Immature natural killer cell (primary cell): ENCODE data around the gene ANO7. TPM values are rescaled to one million over a fixed set of nuclear protein-coding genes. Genes with fewer than 3 reads are reported as not detected.

ENCODE experiments used
- DNase-seq, 3 donors: peaks; one replicate each; pipeline ENCODE4 v3.0.0; 2022; ENCODE audit warnings: mixed read lengths in 1 of 3
- H3K27ac Mint-ChIP-seq, 6 donors: one replicate each; pipeline ENCODE4 v1.8.0; 2020; ENCODE audit warnings: mixed read lengths in 6 of 6, mild to moderate bottlenecking in 5 of 6, inconsistent platforms in 4 of 6, moderate library complexity in 3 of 6
- H3K27me3 Mint-ChIP-seq, 3 donors: one replicate each; pipeline ENCODE4 v1.8.0; 2020 to 2021; ENCODE audit warnings: low read depth in 3 of 3, mild to moderate bottlenecking in 3 of 3, mixed read lengths in 3 of 3, moderate library complexity in 3 of 3, inconsistent platforms in 1 of 3
- H3K36me3 Mint-ChIP-seq, 3 donors: one replicate each; pipeline ENCODE4 v1.8.0; 2020; ENCODE audit warnings: mixed read lengths in 3 of 3, inconsistent platforms in 2 of 3, mild to moderate bottlenecking in 2 of 3
- H3K4me1 Mint-ChIP-seq, 2 donors: one replicate each; pipeline ENCODE4 v1.8.0; 2020; ENCODE audit warnings: inconsistent platforms in 2 of 2, mild to moderate bottlenecking in 2 of 2, mixed read lengths in 2 of 2, moderate library complexity in 1 of 2
- H3K4me3 Mint-ChIP-seq, 5 donors: one replicate each; pipeline ENCODE4 v1.8.0; 2020; ENCODE audit warnings: mild to moderate bottlenecking in 5 of 5, mixed read lengths in 5 of 5, inconsistent platforms in 3 of 5, moderate library complexity in 3 of 5
- H3K9me3 Mint-ChIP-seq, 6 donors: one replicate each; pipeline ENCODE4 v1.8.0; 2020; ENCODE audit warnings: mild to moderate bottlenecking in 6 of 6, mixed read lengths in 6 of 6, inconsistent platforms in 4 of 6, moderate library complexity in 3 of 6
- polyA plus RNA-seq, 3 donors: library from polyadenylated mRNA; unstranded; fragments of 300-500 nt; fragmentation: Illumina TruSeq; gene quantifications; one replicate each; pipeline ENCODE4 v1.2.3, GENCODE V29; 2021

The ANO7 gene
- polyA plus RNA-seq, 3 donors from 2014 or later: 0.40 TPM; not detected in 2

DNA sequence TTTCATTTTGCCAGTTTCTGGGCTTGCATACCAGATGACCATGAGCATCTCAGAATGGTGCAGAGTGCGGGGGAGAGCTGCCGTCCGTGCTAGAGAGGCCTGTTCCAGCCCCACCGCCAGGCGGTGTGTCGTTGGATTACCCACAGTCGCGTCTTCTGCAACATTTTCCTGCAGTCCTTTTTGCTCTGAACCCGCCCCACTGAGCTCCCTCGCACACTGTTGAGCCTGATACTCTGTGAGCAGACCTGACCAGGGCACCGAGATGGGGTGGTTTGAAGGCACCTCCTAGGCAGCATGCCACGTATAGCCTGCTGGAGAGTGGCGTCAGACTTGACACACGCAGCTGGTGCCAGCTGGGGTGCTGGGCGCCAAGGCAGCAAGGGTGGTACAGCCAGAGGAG, 20.1 kb upstream of the ANO7 start:
- Mint-ChIP-seq H3K4me1 (no peaks in the 10 kb centered on the region), H3K27ac (no peak overlapping the region), H3K9me3 (peaks cover 0 to 15% (median 4%) of the 10 kb centered on the region in 6 donors), H3K36me3 (peaks cover 37 to 50% (median 42%) of the 10 kb centered on the region in 3 donors), H3K4me3 (no peak overlapping the region), H3K27me3 (no peaks in the 10 kb centered on the region)
- DNase-seq: no peak

DNA sequence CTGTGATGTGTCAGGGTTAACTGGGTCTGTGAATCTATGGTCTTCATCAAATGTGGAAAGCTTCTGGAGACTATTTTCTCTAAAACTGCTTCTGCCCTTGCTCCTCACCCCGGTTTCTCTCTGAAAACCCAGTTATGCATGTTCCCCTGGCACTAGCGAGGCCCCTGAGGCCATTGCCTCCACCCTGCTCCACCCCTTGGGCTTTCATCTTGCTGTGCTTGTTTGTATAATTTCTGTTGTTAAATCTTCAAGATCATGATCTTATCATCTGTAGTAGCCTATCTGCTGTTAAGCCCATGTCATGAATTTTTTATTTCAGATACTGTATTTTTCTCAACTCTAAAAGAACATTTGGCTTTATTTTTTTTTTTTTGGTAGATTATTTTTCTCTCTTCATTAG, 14.9 kb upstream of the ANO7 start:
- Mint-ChIP-seq H3K9me3 (peaks cover 0 to 15% (median 4%) of the 10 kb centered on the region in 6 donors), H3K27ac (peak overlapping the region in 2 of 6 donors; percentile 12 to 79), H3K4me3 (no peak overlapping the region), H3K36me3 (peaks cover 46 to 56% (median 51%) of the 10 kb centered on the region in 3 donors), H3K27me3 (peaks cover 0 to 2% (median 1%) of the 10 kb centered on the region in 3 donors), H3K4me1 (no peaks in the 10 kb centered on the region)
- DNase-seq: no peak

DNA sequence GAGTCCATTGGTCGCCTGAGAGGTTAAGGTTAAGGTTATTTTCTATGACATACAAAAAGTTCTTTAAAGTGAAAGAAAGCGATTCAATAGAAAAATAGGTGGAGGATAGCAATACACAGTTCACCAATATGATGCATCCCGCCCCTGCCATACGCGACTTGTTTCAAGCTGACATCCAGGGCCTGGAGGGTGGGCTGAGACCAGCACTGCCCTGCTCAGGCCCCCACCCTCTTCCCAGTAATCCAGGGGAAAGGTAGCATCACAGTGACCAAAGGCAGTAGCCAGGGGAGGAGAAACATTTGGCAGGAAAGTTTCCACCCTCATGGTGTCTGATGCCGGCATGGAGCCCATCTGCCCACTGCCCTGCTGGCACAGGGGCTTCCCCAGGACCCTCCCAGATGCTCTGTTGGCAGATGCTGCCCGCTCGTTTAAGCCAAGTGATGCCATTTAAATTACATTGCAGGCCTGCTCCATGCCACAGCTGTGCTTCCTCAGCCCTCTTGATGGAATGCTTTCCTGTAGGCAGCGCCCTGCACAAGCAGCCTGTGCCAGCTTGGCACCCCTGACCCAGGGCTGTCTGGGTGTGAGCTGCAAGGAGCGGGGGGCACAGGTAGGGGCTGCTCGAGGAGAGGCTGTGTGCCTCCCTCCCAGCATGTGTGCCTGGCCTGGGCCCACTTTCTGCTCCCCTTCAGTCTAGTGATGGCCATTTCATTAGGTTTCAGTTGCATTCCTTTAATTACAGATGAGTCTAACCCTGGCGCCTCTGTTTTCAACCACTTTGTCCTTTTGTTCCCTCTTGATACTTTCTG, 10.7 kb upstream of the ANO7 start:
- peaks cover 24 to 35% (median 34%) of the 10 kb centered on the region in 3 donors for H3K36me3 Mint-ChIP-seq
- no peak overlapping the region for H3K4me3 Mint-ChIP-seq
- no peaks in the 10 kb centered on the region for H3K4me1 Mint-ChIP-seq
- no peak for DNase-seq
- peaks cover 0 to 3% (median 1%) of the 10 kb centered on the region in 3 donors for H3K27me3 Mint-ChIP-seq
- H3K27ac Mint-ChIP-seq: no peak overlapping the region
- no peaks in the 10 kb centered on the region for H3K9me3 Mint-ChIP-seq

DNA sequence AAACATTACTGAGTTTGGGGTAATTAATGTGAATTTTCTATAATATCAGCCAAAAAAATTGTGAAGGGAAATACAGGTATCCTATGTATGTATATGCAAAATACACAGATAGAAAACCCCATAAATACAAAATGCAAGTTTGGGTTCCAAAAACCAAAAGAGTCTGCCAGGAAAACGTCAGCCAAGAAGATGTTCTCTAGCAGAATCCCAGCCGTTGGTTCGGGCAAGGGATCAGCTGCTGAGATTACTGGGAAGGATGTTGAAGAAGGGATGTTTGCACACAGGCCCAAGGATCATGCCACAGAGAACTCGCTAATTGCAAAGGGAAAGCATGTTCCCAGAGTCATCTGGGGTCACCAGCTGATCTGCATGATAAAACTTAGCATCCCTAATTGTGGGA, 9.5 kb upstream of the ANO7 start:
- no peak for DNase-seq
- Mint-ChIP-seq H3K36me3 (peaks cover 18 to 31% (median 26%) of the 10 kb centered on the region in 3 donors), H3K27me3 (peaks cover 0 to 1% (median 1%) of the 10 kb centered on the region in 3 donors), H3K4me1 (no peaks in the 10 kb centered on the region), H3K4me3 (no peak overlapping the region), H3K27ac (no peak overlapping the region), H3K9me3 (no peaks in the 10 kb centered on the region)

DNA sequence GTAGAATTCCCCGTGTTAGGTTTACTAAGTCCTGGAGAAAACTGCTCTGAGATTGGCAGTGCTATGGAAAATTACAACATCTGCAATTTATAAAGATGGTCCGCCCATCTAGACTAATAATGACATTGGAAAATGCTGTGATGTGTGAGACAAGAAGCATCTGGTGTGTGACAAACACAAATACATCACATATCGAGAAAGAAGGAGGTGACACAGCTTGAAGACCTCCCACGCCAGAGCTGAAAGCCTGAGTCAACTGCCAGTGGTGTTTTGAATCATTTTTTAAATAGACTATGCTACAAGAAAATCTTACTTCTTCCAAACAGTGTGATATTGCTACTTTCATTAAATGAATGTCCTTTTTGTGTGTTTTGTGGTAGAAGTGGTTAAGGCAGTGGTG, 8.6 kb upstream of the ANO7 start:
- no peak for DNase-seq
- H3K36me3 Mint-ChIP-seq: peaks cover 12 to 23% (median 21%) of the 10 kb centered on the region in 3 donors
- H3K27me3 Mint-ChIP-seq: peaks cover 0 to 1% (median 0%) of the 10 kb centered on the region in 3 donors
- no peak overlapping the region for H3K27ac Mint-ChIP-seq
- H3K4me1 Mint-ChIP-seq: no peaks in the 10 kb centered on the region
- H3K9me3 Mint-ChIP-seq: no peaks in the 10 kb centered on the region
- H3K4me3 Mint-ChIP-seq: no peak overlapping the region

DNA sequence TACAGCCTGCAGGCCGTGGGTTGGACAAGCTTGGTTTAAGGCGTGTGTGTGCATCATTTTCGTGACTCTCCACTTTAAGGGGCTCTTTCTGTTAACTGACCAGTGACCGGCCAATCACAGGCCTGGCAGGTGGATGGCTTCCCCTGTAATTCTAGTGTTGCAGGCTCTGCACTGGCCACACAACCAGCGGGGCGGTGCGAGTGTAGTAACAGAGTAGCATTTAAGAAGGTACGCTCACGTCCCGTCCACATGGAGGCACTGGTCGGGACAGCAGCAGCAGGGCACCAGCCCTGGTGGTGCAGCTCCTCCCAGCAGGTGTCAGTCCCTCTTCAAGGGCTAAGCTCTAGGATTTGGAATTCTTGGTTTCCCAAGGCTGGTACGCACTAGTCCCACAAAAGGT, 8.0 kb upstream of the ANO7 start:
- Mint-ChIP-seq H3K27ac (no peak overlapping the region), H3K4me1 (no peaks in the 10 kb centered on the region), H3K27me3 (peaks cover 0 to 3% (median 0%) of the 10 kb centered on the region in 3 donors), H3K9me3 (no peaks in the 10 kb centered on the region), H3K4me3 (no peak overlapping the region), H3K36me3 (peaks cover 7 to 18% (median 16%) of the 10 kb centered on the region in 3 donors)
- DNase-seq: no peak

DNA sequence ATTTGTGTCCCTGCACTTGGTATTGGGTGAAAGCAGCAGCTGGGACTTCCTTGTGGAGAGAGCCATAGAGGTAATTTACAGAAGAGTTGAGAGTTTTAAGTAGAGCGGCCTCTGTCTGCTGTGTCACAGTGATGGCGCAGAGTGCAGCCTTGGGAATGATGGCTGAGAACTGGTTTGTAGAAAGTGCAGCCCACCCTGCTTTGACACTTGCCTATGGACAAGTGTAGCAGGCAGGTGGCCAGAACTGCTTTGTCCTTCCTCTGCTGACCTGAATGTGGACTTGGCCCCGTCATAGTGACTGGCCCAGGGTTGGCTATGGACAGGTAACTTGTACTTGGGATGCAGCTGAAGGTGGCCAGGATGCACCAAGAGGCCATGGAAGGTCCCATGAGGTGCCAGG, 6.4 kb upstream of the ANO7 start:
- H3K9me3 Mint-ChIP-seq: no peaks in the 10 kb centered on the region
- H3K27ac Mint-ChIP-seq: no peak overlapping the region
- no peaks in the 10 kb centered on the region for H3K4me1 Mint-ChIP-seq
- peaks cover 7 to 18% (median 16%) of the 10 kb centered on the region in 3 donors for H3K36me3 Mint-ChIP-seq
- H3K4me3 Mint-ChIP-seq: no peak overlapping the region
- peaks cover 0 to 3% (median 0%) of the 10 kb centered on the region in 3 donors for H3K27me3 Mint-ChIP-seq
- no peak for DNase-seq

DNA sequence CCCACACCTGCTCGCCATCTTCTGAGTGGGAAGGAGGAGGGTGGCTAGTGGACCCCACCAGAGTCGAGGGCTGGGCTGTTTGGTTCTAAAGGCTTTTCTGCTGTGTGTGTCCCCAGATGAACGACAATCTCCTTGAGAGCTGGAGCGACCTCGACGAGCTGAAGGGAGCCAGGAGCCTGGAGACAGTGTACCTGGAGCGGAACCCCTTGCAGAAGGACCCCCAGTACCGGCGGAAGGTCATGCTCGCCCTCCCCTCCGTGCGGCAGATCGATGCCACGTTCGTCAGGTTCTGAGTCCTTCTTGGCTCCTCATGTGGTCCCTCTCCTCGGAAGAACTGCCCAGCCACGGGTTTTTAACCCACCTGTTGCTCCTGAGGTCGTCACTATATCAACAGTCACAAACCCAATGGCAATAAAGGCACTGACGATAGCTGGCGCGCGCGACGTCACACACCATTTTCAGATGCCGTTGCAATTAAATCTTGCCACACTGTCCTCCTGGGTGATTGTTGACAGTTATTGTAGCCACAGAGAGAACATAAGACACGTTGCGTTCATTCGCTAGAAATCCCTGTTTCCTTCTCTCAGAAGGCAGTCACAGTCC, 5.8 kb upstream of the ANO7 start:
- H3K27ac Mint-ChIP-seq: no peak overlapping the region
- no peaks in the 10 kb centered on the region for H3K9me3 Mint-ChIP-seq
- H3K27me3 Mint-ChIP-seq: peaks cover 0 to 3% (median 0%) of the 10 kb centered on the region in 3 donors
- no peak overlapping the region for H3K4me3 Mint-ChIP-seq
- H3K36me3 Mint-ChIP-seq: peaks cover 7 to 18% (median 16%) of the 10 kb centered on the region in 3 donors
- DNase-seq: no peak
- no peaks in the 10 kb centered on the region for H3K4me1 Mint-ChIP-seq

DNA sequence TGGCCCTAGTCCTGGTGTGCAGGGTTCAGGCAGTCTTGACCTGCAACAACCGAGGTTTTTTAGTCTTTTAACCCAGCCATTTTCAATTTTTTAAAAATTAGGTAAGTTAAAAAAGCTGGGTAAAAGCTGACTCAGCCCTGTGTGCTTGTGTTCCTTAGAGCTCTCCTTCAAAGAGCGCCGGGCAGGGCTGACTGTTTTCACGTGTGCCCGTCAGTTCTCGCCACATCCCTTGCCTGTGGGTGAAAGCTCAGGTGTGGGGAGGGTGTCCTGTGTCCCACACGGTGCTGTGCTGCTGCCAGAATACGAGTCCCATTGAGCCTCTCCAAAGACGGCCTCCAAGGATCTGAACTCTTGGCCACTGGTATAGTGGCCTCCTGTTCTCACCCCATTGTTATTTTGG, 5.3 kb upstream of the ANO7 start:
- Mint-ChIP-seq H3K4me1 (no peaks in the 10 kb centered on the region), H3K9me3 (no peaks in the 10 kb centered on the region), H3K27ac (no peak overlapping the region), H3K4me3 (no peak overlapping the region), H3K27me3 (peaks cover 0 to 3% (median 0%) of the 10 kb centered on the region in 3 donors), H3K36me3 (peaks cover 7 to 18% (median 16%) of the 10 kb centered on the region in 3 donors)
- DNase-seq: no peak

DNA sequence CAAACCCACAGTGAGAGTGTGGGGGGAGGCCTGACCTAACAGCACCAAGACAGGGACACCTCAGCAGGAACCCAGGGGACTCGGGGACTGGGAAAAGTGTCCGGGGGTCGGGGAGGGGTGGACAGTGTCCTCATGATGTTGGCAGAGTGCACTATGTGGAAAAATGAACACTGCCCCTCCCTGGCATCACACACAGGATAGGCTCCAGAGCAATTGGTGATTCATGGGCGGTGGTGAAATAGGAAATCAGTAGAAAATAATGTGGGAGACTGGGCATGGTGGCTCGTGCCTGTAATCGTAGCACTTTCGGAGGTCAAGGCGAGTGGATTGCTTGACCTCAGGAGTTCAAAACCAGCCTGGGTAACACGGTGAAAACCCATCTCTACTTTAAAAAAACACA, 3.6 kb upstream of the ANO7 start:
- Mint-ChIP-seq H3K4me1 (no peaks in the 10 kb centered on the region), H3K4me3 (no peak overlapping the region), H3K9me3 (no peaks in the 10 kb centered on the region), H3K36me3 (peaks cover 0 to 8% (median 2%) of the 10 kb centered on the region in 3 donors), H3K27ac (peak overlapping the region in 1 of 6 donors; percentile 15), H3K27me3 (peaks cover 0 to 3% (median 0%) of the 10 kb centered on the region in 3 donors)
- no peak for DNase-seq

DNA sequence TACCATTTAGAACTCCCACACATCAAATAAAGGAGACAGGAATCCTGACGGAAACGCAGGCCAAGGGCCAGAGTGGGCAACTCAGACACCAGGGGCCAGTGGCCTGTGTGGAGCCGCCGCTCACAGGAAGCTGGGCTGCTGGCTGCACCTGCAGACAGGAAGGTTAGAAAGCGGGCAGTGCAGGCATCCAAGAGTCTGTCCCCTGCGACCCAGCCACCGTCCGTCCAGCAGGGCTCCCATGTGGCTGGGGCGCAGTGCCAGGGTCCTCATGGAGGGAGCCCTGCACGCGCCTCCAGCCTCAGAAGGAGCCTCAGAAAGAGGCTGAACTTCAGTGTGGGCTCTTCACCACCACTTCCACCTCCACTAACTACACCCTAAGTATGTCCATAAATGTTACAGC, 2.5 kb upstream of the ANO7 start:
- Mint-ChIP-seq H3K36me3 (peaks cover 0 to 3% (median 0%) of the 10 kb centered on the region in 3 donors), H3K4me1 (no peaks in the 10 kb centered on the region), H3K4me3 (no peak overlapping the region), H3K9me3 (no peaks in the 10 kb centered on the region), H3K27me3 (peaks cover 0 to 3% (median 0%) of the 10 kb centered on the region in 3 donors), H3K27ac (no peak overlapping the region)
- no peak for DNase-seq

DNA sequence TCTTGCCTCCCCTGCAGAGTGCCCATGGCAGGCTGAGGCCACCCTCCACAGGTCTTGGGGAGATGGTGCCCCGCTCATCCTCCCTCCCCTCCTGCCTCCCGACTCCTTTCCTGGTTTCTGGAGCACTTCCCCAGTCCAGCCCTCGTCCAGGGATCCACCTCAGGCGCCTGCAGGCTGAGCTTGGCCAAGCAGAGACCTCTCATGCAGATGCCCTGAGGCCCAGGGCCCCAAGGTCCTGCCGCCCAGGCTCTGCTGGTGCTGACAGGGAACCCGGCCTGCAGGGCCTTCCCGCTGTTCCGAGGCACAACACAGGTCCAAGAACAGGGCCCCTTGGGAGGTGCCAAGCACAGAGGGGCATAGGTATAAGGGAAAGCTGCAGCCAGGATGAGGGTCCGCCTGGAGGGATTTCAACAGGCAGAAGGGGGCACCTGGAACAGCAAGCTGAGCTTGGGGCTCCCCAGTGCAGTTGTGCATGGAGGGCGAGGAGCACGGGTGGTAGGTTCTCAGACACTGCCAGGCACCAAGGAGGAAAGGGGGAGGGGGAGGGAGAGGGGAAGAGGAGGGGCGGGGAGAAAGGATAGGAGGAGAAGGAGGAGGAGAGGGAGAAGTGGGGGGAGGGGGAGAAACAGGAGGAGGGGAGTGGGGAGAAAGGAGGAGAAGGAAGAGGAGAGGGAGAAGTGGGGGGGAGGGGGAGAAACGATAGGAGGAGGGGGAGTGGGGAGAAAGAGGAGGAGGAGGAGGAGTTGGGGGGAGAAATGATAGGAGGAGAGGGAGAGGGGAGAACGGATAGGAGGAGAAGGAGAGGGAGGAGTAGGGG, 1.2 kb upstream of the ANO7 start:
- Mint-ChIP-seq H3K9me3 (no peaks in the 10 kb centered on the region), H3K36me3 (peaks cover 0 to 3% (median 0%) of the 10 kb centered on the region in 3 donors), H3K27me3 (peaks cover 0 to 3% (median 0%) of the 10 kb centered on the region in 3 donors), H3K27ac (no peak overlapping the region), H3K4me1 (no peaks in the 10 kb centered on the region), H3K4me3 (no peak overlapping the region)
- DNase-seq: no peak

DNA sequence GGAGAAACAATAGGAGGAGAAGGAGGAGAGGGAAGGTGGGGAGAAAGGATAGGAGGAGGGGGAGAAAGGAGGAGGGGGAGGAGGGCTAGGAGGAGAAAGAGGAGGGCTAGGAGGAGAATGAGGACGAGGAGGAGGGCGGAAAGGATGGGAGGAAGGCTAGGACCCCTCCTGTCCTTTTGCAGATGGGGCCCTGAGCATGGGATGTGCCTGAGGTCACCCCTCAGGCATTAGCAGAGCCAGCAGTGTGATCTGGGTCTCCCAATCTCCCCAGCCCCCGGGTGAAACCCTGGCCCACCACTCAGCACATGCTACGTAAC, 601 bp upstream of the ANO7 start:
- no peaks in the 10 kb centered on the region for H3K4me1 Mint-ChIP-seq
- no peak for DNase-seq
- H3K27ac Mint-ChIP-seq: no peak overlapping the region
- H3K4me3 Mint-ChIP-seq: no peak overlapping the region
- peaks cover 0 to 3% (median 0%) of the 10 kb centered on the region in 3 donors for H3K36me3 Mint-ChIP-seq
- H3K9me3 Mint-ChIP-seq: no peaks in the 10 kb centered on the region
- H3K27me3 Mint-ChIP-seq: peaks cover 0 to 2% (median 0%) of the 10 kb centered on the region in 3 donors
